ENCODE data around the gene VTI1A. TPM values are rescaled to one million over a fixed set of nuclear protein-coding genes. Genes with fewer than 3 reads are reported as not detected.

Gene VTI1A
- total and polyA plus RNA-seq, 9 of the 15 experiments (the other 6 are each of a cell fraction or from before 2014, with no cell fraction given) = 9.3 to 21.4 (median 16.0) TPM

GRCh38 chr10:112710528-112710927, 263.5 kb downstream of the VTI1A start:
- CTCF ChIA-PET (ENCODE audit: low intra/inter-chr PET ratio) = no interaction called here
- no peak for FAIRE-seq

More at GRCh38 chr10:112710528-112710927, 263.5 kb downstream of the VTI1A start:
- no peaks in the 10 kb centered on the region for H3K9me1 ChIP-seq (ENCODE audit: control insufficient read depth, insufficient read depth, low read length)
- POLR2A ChIA-PET = interaction anchor here (0.6 kb wide), 1 partner anchor 30 kb away, joined by 3 read pairs; no protein-coding TSS in a partner anchor
- H3K4me1 ChIP-seq (replicated peaks in 1 of 2; ENCODE audit: control insufficient read depth in 2 of 2, insufficient read depth in 2 of 2, low read length in 2 of 2) = no peaks in the 10 kb centered on the region
- ATAC-seq = no peak
- no TSS peak for BruUV-seq (replicated peaks)
- in situ Hi-C loops (cut with MboI) (no loop called here), intact Hi-C loops (cut with micrococcal nuclease) (no loop called here)
- H3K79me2 ChIP-seq (ENCODE audit: control insufficient read depth, insufficient read depth, low read length) = no peaks in the 10 kb centered on the region
- no peak overlapping the region for H3K9ac ChIP-seq (ENCODE audit: insufficient read depth in 1 of 2, low read depth in 2 of 2, low read length in 2 of 2)
- H3K4me3 ChIP-seq = no peak overlapping the region
- H3K27ac ChIP-seq (ENCODE audit: extremely low read depth, low read depth, low read length) = no peak overlapping the region
- 33% methylated on average over 2 of the region's 2 CpGs for WGBS (ENCODE audit: insufficient coverage, low coverage, missing lambda C conversion rate)
- TF ChIP-seq SMAD2 (IDR thresholded peaks at IDR 0.05; ENCODE audit: low read depth, low read length) (no peak), TOE1 (IDR thresholded peaks at IDR 0.05; ENCODE audit: borderline replicate concordance) (no peak), TOE1 (CRISPR knock-in tag; IDR thresholded peaks at IDR 0.05; ENCODE audit: borderline replicate concordance, low read depth) (no peak), PHF21A (IDR thresholded peaks at IDR 0.05; ENCODE audit: borderline replicate concordance, low read depth) (no peak), ILK (tag; IDR thresholded peaks at IDR 0.05; ENCODE audit: borderline replicate concordance, low read depth) (no peak), ILF3 (IDR thresholded peaks at IDR 0.05; ENCODE audit: borderline replicate concordance) (no peak), YBX1 (IDR thresholded peaks at IDR 0.05) (no peak), ZBTB43 (CRISPR knock-in tag; IDR thresholded peaks at IDR 0.05) (no peak), FOXM1 (IDR thresholded peaks at IDR 0.05; ENCODE audit: low read depth) (no peak), FOXM1 (CRISPR knock-in tag; IDR thresholded peaks at IDR 0.05; ENCODE audit: low read depth) (no peak), FOXJ3 (CRISPR knock-in tag; IDR thresholded peaks at IDR 0.05) (no peak), HES1 (IDR thresholded peaks at IDR 0.05; ENCODE audit: low read depth) (no peak), ZBTB5 (IDR thresholded peaks at IDR 0.05) (no peak), TAL1 (IDR thresholded peaks at IDR 0.05) (no peak), NBN (IDR thresholded peaks at IDR 0.05; ENCODE audit: low read depth) (no peak), MAFF (IDR thresholded peaks at IDR 0.05; ENCODE audit: low read length) (no peak), ZNF23 (CRISPR knock-in tag; IDR thresholded peaks at IDR 0.05) (no peak), ETV1 (tag; conservative IDR thresholded peaks at IDR 0.05; ENCODE audit: low read depth) (no peak)
- no peak overlapping the region for H2AFZ ChIP-seq (ENCODE audit: low read depth, low read length)
- DNase-seq (ENCODE audit: extremely low read depth in 1 of 4, low spot score in 3 of 4) = no peak
- H3K4me2 ChIP-seq (ENCODE audit: insufficient read depth, low read length) = no peak overlapping the region
- no peaks in the 10 kb centered on the region for H3K9me3 ChIP-seq (replicated peaks; ENCODE audit: control insufficient read depth, insufficient read depth, low read depth, low read length)
- no peaks in the 10 kb centered on the region for H3K27me3 ChIP-seq (ENCODE audit: control insufficient read depth in 2 of 2, insufficient read depth in 2 of 2, low read length in 2 of 2)
- no peaks in the 10 kb centered on the region for H3K36me3 ChIP-seq (ENCODE audit: control insufficient read depth, insufficient read depth, low read length)
- H4K20me1 ChIP-seq (replicated peaks; ENCODE audit: control insufficient read depth, insufficient read depth, low read length) = no peaks in the 10 kb centered on the region

Measured in K562 (cell line).